ENCODE results near the gene PSMA1. TPM values are rescaled to one million over a fixed set of nuclear protein-coding genes. Genes with fewer than 3 reads are reported as not detected.
A peak's percentile ranks its signal among the peaks of the same experiment; 100 is the strongest.

The PSMA1 gene
- total RNA-seq, 1 experiment from 2014 or later: 167 TPM

DNA sequence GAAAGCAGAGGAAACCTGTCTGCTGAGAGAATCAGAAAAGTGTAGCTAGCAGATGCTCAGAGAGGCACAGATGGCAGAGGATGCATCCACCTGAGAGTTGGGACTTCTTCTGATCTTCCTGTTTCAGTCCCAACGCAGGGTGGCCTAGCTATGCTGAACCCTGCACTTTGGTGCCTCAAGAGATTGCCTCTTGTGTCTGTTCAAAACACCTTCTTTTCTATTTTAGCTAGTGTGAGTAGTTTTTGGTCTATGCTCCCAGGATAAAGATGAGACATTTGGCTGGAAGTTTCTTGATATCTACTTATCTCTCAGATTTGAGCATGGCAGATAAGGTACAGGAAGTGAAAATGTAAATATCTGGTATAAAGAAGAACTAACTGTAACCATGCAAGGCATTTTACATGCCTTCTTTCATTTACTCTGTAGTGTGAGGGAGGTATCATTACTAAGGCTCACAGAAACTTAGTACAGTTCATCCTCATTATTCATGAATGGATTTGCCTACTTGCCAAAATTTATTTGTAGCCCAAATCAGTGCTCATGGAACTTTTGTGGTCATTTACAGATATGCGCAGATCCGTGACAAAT, 47.0 kb upstream of the PSMA1 start:
- Histone ChIP-seq H3K4me1 (ENCODE audit: insufficient read depth, low read length) (no peaks in the 10 kb centered on the region), H2AFZ (ENCODE audit: low read length) (no peak overlapping the region), H3K4ac (ENCODE audit: low read depth, low read length) (no peak overlapping the region), H3K23me2 (ENCODE audit: insufficient read length, low read depth, low read length, poor library complexity, severe bottlenecking) (no peaks in the 10 kb centered on the region), H3K14ac (ENCODE audit: insufficient read depth, low read length) (no peak overlapping the region), H4K20me1 (ENCODE audit: control insufficient read depth, insufficient read depth, insufficient read length) (no peaks in the 10 kb centered on the region), H2BK5ac (ENCODE audit: insufficient read length, low read length) (no peak overlapping the region), H3T11ph (ENCODE audit: low read length) (no peak overlapping the region), H3K27ac (ENCODE audit: insufficient read length, low read depth, low read length) (no peak overlapping the region), H2AK5ac (ENCODE audit: insufficient read length, low read length) (no peak overlapping the region), H2BK15ac (ENCODE audit: low read depth, low read length) (no peak overlapping the region), H3K79me2 (ENCODE audit: insufficient read depth, low read length) (no peaks in the 10 kb centered on the region), H2BK20ac (ENCODE audit: low read depth, low read length, poor library complexity, severe bottlenecking) (no peak overlapping the region), H4K8ac (replicated peaks; ENCODE audit: insufficient read length, low read depth, low read length) (no peak overlapping the region), H3K27me3 (ENCODE audit: insufficient read depth, low read length) (no peaks in the 10 kb centered on the region), H3K18ac (ENCODE audit: insufficient read length, low read depth, low read length) (no peak overlapping the region), H3K79me1 (ENCODE audit: insufficient read depth, low read depth, low read length, poor library complexity, severe bottlenecking) (no peaks in the 10 kb centered on the region), H3K56ac (ENCODE audit: insufficient read length, low read depth, low read length) (no peak overlapping the region), H3K9me3 (ENCODE audit: control insufficient read depth, low read depth, low read length) (no peaks in the 10 kb centered on the region), H4K91ac (ENCODE audit: insufficient read length, low read depth, low read length) (no peak overlapping the region), H4K5ac (ENCODE audit: insufficient read length, low read depth, low read length) (no peak overlapping the region), H3K23ac (ENCODE audit: insufficient read length, low read depth, low read length) (no peak overlapping the region), H2BK120ac (ENCODE audit: low read depth, low read length, poor library complexity, severe bottlenecking) (no peak overlapping the region), H3K4me2 (ENCODE audit: insufficient read depth, insufficient read length, low read length) (no peak overlapping the region), H3K9ac (ENCODE audit: extremely low read depth, insufficient read length, low read length) (no peak overlapping the region), H2BK12ac (ENCODE audit: insufficient read length, low read depth, low read length) (no peak overlapping the region)
- Mint-ChIP-seq H3K27me3 (ENCODE audit: low read depth) (no peaks in the 10 kb centered on the region; the same call in 1 of the 2 replicates), H3K9me3 (peaks cover 14 to 18% of the 10 kb centered on the region in 2 experiments), H3K36me3 (ENCODE audit: insufficient read depth in 1 of 3, low read depth in 3 of 3) (peaks cover 0 to 9% (median 6%) of the 10 kb centered on the region in 3 experiments; a peak in 5 of 7 replicates), H3K4me3 (no peak overlapping the region), H3K4me1 (peaks cover 11 to 12% of the 10 kb centered on the region in 2 experiments), H3K27ac (peak overlapping the region in 1 of 3 experiments; percentile 14; a peak in 1 of 7 replicates)
- no CpG with 5 or more reads among the region's 3 CpGs for WGBS (ENCODE audit: extremely low coverage, insufficient read length, low lambda C conversion rate)
- TF ChIP-seq, protein P1, sequence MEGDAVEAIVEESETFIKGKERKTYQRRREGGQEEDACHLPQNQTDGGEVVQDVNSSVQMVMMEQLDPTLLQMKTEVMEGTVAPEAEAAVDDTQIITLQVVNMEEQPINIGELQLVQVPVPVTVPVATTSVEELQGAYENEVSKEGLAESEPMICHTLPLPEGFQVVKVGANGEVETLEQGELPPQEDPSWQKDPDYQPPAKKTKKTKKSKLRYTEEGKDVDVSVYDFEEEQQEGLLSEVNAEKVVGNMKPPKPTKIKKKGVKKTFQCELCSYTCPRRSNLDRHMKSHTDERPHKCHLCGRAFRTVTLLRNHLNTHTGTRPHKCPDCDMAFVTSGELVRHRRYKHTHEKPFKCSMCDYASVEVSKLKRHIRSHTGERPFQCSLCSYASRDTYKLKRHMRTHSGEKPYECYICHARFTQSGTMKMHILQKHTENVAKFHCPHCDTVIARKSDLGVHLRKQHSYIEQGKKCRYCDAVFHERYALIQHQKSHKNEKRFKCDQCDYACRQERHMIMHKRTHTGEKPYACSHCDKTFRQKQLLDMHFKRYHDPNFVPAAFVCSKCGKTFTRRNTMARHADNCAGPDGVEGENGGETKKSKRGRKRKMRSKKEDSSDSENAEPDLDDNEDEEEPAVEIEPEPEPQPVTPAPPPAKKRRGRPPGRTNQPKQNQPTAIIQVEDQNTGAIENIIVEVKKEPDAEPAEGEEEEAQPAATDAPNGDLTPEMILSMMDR (conservative IDR thresholded peaks at IDR 0.05): no peak
- no peak for DNase-seq

Data from H9 (cell line).